Measurements from ENCODE around the gene PCCB.
"Not testable (repeated sequence)": the region's sequence is repeated elsewhere in the genome, so short reads cannot be mapped to it uniquely, and the experiment has no call there.

The PCCB gene

DNA sequence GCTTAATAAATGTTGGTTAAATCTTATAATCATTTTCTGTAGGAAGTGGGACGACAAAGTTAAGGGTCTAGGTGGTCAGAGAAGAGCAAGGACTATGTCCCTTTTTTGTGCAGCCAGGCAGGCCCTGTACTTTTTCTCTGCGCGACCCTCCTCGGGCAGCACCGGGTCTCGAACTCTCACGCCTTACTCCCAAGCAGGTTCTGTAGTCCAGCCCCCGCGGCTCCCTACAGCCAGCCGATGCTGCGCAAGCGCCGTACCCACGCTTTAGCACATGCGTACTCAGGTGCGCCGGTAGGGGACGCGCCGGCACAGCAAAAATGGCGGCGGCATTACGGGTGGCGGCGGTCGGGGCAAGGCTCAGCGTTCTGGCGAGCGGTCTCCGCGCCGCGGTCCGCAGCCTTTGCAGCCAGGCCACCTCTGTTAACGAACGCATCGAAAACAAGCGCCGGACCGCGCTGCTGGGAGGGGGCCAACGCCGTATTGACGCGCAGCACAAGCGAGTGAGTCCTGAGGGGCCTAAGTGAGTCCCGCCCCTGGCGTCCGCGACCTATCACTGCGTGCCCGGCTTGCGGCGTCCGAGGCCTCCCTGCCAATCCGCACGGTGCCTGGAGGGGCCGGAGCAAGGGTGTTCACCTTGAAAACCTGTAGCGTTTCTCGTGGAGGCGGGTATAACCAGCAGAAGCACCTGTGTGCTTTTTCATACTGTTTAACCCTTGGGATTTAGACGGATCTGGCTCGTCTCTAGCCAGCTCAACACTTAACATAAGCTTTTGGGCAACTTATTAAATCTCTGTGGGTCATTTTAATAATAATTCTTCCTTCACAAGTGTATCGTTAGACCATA, at the start of gene PCCB:
Gene PCCB, plus strand, starts transcription at position 282 of the 844 bp plus-strand sequence. Its CDS starts 36 bp downstream, at position 318.
- TF ChIP-seq, protein P1, sequence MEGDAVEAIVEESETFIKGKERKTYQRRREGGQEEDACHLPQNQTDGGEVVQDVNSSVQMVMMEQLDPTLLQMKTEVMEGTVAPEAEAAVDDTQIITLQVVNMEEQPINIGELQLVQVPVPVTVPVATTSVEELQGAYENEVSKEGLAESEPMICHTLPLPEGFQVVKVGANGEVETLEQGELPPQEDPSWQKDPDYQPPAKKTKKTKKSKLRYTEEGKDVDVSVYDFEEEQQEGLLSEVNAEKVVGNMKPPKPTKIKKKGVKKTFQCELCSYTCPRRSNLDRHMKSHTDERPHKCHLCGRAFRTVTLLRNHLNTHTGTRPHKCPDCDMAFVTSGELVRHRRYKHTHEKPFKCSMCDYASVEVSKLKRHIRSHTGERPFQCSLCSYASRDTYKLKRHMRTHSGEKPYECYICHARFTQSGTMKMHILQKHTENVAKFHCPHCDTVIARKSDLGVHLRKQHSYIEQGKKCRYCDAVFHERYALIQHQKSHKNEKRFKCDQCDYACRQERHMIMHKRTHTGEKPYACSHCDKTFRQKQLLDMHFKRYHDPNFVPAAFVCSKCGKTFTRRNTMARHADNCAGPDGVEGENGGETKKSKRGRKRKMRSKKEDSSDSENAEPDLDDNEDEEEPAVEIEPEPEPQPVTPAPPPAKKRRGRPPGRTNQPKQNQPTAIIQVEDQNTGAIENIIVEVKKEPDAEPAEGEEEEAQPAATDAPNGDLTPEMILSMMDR (IDR thresholded peaks at IDR 0.05; ENCODE audit: low read depth, low read length, missing control alignments), result peak; percentile 68

GRCh38 chr3:136207489-136208115, 42.5 kb upstream of the PCCB start:
- no peak overlapping the region for H3K4me3 ChIP-seq (replicated peaks; ENCODE audit: low read depth, low read length)
- no peak for DNase-seq (ENCODE audit: extremely low read depth, low read depth)
- TF ChIP-seq, protein P1 (IDR thresholded peaks at IDR 0.05; ENCODE audit: low read depth, low read length, missing control alignments), result no peak

More for the DNA sequence above, at the start of gene PCCB:
- peak; percentile 74 for DNase-seq (ENCODE audit: extremely low read depth, low read depth)
- H3K4me3 ChIP-seq (replicated peaks; ENCODE audit: low read depth, low read length), result peak within 1 kb of the TSS; percentile 60

DNA sequence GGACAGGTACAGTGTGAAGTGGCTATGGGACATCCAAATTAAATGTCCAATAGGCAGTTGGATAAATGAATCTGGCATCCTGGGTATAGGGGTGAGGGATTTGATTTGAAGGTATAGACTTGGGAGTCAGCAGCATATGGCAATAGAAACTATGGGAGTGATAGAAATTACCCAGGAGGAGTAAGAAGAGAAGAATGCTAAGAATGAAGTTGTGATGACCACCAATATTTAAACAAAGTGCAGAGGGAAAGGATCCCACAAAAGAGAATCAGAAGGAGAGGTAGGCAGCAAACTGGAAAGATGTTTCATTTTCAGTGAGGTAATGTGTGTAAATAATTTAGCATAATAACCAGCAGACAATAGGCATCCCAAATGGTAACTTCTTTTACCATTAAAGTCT, 40.2 kb upstream of the PCCB start:
- no peak overlapping the region for H3K4me3 ChIP-seq (replicated peaks; ENCODE audit: low read depth, low read length)
- TF ChIP-seq, protein P1 (IDR thresholded peaks at IDR 0.05; ENCODE audit: low read depth, low read length, missing control alignments), result no peak
- no peak for DNase-seq (ENCODE audit: extremely low read depth, low read depth)

GRCh38 chr3:136211547-136211946, 38.6 kb upstream of the PCCB start:
- DNase-seq (ENCODE audit: extremely low read depth, low read depth), result no peak
- H3K4me3 ChIP-seq (replicated peaks; ENCODE audit: low read depth, low read length), result no peak overlapping the region
- TF ChIP-seq, protein P1 (IDR thresholded peaks at IDR 0.05; ENCODE audit: low read depth, low read length, missing control alignments), result no peak

GRCh38 chr3:136222746-136223145, 27.4 kb upstream of the PCCB start:
- not testable (repeated sequence) for H3K4me3 ChIP-seq (replicated peaks; ENCODE audit: low read depth, low read length); DNase-seq (ENCODE audit: extremely low read depth, low read depth)

DNA sequence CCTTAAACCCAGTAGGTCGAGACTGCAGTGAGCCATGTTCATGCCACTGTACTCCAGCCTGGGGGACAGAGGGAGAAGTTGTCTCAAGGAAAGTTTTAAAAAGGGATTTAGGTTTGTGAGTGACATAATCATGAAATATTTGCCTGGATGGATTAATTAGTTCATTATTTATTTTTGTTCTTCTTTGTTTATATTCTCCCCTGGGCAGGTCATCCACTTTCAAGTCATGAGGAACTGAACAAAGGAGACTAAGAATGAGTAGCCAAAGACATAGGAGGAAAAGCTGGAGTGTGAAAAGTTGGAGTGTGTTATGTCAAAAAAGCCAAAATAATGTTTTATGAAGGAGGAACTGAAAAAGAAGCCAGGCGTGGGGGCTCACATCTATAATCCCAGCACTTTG, 17.7 kb upstream of the PCCB start:
- DNase-seq (ENCODE audit: extremely low read depth, low read depth), result no peak
- TF ChIP-seq, protein P1 (IDR thresholded peaks at IDR 0.05; ENCODE audit: low read depth, low read length, missing control alignments), result no peak
- H3K4me3 ChIP-seq (replicated peaks; ENCODE audit: low read depth, low read length), result no peak overlapping the region

DNA sequence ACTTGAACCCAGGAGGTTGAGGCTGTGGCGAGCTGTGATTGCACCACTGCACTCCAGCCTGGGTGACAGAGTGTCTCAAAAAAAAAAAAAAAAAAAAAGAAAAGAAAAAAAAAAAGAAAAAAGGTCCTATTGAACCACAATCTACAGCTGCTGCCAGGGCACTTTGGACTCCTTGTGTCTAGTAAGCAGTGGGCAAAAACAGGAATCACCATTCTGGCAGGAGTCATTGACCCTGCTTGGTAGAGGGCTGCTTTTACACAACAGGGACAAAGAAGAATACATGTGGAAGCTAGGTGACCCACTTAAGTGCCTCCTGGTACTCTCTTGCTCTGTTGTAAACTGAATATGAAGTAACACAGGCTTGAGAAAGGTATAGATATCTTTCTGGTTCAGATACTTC, 14.6 kb upstream of the PCCB start:
- H3K4me3 ChIP-seq (replicated peaks; ENCODE audit: low read depth, low read length), result no peak overlapping the region
- TF ChIP-seq, protein P1 (IDR thresholded peaks at IDR 0.05; ENCODE audit: low read depth, low read length, missing control alignments), result no peak
- no peak for DNase-seq (ENCODE audit: extremely low read depth, low read depth)
